GOT3 (cell line): ENCODE results near the gene PADI6.

Source experiments
- DNase-seq: peaks from one replicate; lab custom pipeline; 2025; ENCODE audit warnings: mixed read lengths; lab: John Stamatoyannopoulos, UW

The PADI6 gene

GRCh38 chr1:17436380-17437174 is 64.6 kb downstream of the PADI6 start:
- no peak for DNase-seq

- no peak for DNase-seq
These were observed 65.2 kb downstream of the PADI6 start for GRCh38 chr1:17437260-17437579.

- DNase-seq, result no peak
These were observed 65.8 kb downstream of the PADI6 start for GRCh38 chr1:17437580-17438317.

DNA sequence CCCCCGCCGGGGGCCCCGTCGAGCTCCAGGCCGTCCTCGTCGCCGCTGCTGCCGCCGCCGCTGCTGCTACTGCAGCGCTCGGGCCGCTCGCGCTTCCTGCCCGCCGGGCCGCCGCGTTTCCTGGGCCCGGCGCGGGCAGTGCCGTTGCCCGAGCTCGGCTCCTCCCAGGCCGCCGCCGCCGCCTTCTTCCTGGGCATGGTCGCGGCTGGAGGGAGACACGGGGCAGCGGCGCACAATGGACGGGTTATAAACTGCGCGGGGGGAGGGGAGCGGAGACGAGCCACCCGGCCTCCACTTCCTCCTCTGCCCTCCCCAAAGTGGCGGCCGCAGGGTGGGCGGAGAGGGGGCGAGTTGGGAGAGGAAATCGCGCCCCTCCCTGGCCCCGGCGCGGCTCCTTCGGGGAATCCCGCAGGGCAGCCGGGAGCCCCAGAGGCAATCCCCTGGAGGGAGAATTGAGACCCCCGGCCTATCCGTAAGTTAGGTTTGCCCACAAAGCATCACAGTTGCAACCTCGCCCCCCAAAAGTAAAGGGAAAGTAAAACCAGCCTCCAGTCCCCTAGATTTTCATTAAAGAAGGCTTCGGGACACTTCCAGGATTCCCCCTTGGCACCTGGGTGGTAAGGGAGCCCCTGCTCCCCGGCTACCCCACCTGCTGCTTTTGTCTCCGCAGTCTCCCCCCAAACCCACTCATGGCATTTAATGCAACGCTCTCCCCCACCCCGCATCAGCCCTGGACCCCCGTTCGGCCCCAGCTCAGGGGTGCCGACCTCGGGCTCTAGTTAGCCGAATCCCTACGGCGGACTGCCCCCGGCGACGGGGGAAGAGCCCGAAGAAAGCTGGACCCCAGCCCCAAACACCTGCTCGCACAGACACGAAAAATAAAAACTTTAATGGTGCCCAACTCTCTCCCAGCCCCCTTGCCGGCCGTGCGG is 66.6 kb downstream of the PADI6 start:
- no peak for DNase-seq

- DNase-seq, result no peak
These were observed 67.5 kb downstream of the PADI6 start, which contains the start of gene RCC2 for GRCh38 chr1:17439250-17440073. Gene RCC2 (minus strand): TSS chr1:17439677. CDS start chr1:17438514, 1,163 bp downstream.

- DNase-seq, result no peak
These were observed 68.3 kb downstream of the PADI6 start for GRCh38 chr1:17440074-17440826.

- no peak for DNase-seq
These were observed 68.8 kb downstream of the PADI6 start for GRCh38 chr1:17440827-17441168.

GRCh38 chr1:17441265-17441992 is 69.4 kb downstream of the PADI6 start:
- DNase-seq, result no peak

GRCh38 chr1:17441993-17442357 is 70.0 kb downstream of the PADI6 start:
- DNase-seq, result no peak

DNA sequence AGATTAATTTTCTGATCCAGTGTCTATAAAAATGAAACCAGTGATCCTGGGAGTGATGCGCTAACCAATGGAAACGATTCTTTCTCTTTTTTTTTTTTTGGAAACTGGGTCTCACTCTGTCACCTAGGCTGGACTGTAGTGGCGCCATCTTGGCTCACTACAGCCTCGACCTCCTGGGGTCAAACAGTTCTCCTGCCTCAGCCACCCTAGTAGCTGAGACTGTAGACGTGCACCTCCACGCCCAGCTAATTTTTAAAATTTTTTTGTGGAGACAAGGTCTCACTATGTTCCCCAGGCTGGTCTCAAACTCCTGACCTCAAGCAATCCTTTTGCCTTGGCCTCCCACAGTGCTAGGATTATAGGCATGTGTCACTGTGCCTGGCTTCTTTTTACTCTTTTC is 70.8 kb downstream of the PADI6 start:
- DNase-seq, result no peak

DNA sequence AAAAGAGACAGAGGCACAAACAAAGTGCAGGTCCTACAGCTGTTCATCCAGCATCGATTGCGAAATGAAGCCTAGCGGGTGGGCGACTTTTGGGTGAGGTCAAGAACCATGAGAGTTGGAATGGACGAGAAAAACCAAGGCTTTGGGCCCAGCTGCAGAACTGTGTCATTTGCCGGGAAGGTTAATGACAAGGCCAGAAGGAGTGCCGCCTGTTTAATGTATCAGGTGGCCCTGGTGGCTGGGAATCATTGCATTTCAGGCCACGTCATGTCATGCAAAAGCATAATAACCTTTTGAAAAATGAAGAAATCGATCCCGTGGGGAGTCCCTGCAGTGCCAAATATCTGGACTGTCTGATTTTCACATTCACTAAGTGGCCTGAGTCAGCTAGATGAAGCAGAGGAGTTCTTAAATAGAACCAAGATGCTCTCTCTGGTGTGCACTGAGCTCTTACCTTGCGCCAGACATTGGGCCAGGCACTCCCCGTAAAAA is 75.6 kb downstream of the PADI6 start:
- DNase-seq, result no peak
